ENCODE results near the gene FDXR. TPM values are rescaled to one million over a fixed set of nuclear protein-coding genes. Genes with fewer than 3 reads are reported as not detected.
A peak's percentile ranks its signal among the peaks of the same experiment; 100 is the strongest.

The FDXR gene
- total RNA-seq, 2 experiments from 2014 or later: 20.0 to 24.3 TPM

DNA sequence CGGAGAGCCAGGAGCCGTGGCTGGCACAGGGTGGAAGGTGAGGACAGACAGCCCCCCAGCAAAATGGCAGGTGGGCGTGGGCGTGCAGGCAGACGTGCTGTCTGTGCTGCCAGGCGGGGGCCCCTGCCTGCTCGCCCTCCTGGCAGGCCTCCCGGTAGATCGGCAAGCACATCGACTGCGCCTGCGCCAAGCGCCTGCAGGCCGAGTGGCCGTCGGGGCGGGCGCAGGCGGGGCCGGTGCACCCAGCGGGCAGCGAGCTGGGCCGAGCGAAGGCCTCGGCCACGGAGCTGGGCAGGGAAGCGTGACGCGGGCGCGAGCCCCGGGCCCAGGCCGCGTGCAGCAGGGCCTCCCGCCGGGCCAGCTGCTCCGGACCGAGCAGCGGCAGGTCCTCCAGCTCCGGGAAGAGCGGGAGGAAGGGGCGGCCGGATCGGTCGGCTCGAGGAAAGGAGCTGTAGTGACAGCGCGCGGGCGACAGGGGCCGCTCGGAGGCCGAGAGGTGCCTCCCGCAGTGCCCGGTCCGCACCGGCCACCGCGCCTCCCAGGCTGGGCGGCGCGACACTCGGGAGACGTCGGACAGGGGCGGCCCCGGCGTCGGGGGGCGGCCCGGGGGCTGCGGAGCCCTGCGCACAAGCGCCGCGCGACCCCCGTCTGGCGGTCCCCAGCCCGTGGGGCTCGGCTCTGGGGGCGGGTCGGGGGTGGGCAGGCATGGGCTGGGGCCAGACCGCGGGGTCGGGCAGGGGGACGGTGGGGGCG, 30.0 kb downstream of the FDXR start:
- peaks cover 14% of the 10 kb centered on the region for H3K27me3 Mint-ChIP-seq
- H3K4me3 Mint-ChIP-seq: no peak overlapping the region
- H3K27ac Mint-ChIP-seq: no peak overlapping the region
- DNase-seq (peak; percentile 35), ATAC-seq (peak; percentile 70)
- H3K36me3 Mint-ChIP-seq (ENCODE audit: low read depth): peaks cover 2% of the 10 kb centered on the region
- TF ChIP-seq, protein P1, sequence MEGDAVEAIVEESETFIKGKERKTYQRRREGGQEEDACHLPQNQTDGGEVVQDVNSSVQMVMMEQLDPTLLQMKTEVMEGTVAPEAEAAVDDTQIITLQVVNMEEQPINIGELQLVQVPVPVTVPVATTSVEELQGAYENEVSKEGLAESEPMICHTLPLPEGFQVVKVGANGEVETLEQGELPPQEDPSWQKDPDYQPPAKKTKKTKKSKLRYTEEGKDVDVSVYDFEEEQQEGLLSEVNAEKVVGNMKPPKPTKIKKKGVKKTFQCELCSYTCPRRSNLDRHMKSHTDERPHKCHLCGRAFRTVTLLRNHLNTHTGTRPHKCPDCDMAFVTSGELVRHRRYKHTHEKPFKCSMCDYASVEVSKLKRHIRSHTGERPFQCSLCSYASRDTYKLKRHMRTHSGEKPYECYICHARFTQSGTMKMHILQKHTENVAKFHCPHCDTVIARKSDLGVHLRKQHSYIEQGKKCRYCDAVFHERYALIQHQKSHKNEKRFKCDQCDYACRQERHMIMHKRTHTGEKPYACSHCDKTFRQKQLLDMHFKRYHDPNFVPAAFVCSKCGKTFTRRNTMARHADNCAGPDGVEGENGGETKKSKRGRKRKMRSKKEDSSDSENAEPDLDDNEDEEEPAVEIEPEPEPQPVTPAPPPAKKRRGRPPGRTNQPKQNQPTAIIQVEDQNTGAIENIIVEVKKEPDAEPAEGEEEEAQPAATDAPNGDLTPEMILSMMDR (IDR thresholded peaks at IDR 0.05): peak; percentile 54
- ChIA-PET POLR2A (interaction anchor here (1.1 kb wide), 1 partner anchor 9 kb away, joined by 3 read pairs; no protein-coding TSS in a partner anchor), CTCF (interaction anchor here (0.9 to 8.7 kb wide), 10 partner anchors 9 to 119 kb away, joined by 3 to 101 read pairs (median 4); partner anchors contain the start of genes FDXR and GRIN2C)
- peaks cover 20% of the 10 kb centered on the region for H3K4me1 Mint-ChIP-seq (ENCODE audit: low read depth)
- intact Hi-C loops (cut with micrococcal nuclease): no loop called here
- H3K9me3 Mint-ChIP-seq: no peaks in the 10 kb centered on the region

DNA sequence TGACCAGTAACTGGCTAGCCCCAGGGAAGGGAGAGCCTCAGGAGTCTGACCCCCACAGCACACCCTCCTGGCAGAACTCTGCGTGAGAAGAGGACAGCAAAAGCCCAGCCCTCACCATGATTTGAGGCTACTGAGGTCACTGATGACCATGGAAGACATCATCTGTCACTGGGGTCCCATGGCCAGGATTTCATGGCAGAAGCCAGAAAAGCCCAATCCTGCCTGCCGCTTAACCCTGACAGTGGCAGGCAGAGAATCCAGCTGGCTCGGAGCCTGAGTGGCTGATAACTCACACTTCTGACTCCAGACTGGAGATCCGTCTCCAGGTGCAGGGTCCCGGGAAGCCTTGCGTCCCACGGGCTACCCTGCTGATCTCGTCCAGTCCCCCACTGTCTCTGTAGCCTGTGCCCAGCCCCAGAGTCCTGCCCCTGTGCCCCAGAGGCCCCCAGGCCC, 30.6 kb downstream of the FDXR start:
- Mint-ChIP-seq H3K27ac (no peak overlapping the region), H3K9me3 (no peaks in the 10 kb centered on the region), H3K27me3 (peaks cover 14% of the 10 kb centered on the region), H3K4me1 (ENCODE audit: low read depth) (peaks cover 20% of the 10 kb centered on the region), H3K4me3 (no peak overlapping the region), H3K36me3 (ENCODE audit: low read depth) (peaks cover 2% of the 10 kb centered on the region)
- TF ChIP-seq, protein P1 (IDR thresholded peaks at IDR 0.05): no peak
- CTCF ChIA-PET: interaction anchor here (1.0 to 8.7 kb wide), 8 partner anchors 9 to 120 kb away, joined by 3 to 101 read pairs (median 6); partner anchors contain the start of genes FDXR and GRIN2C
- intact Hi-C loops (cut with micrococcal nuclease): no loop called here
- POLR2A ChIA-PET: interaction anchor here (1.1 kb wide), 1 partner anchor 10 kb away, joined by 3 read pairs; no protein-coding TSS in a partner anchor
- ATAC-seq (no peak), DNase-seq (no peak)

DNA sequence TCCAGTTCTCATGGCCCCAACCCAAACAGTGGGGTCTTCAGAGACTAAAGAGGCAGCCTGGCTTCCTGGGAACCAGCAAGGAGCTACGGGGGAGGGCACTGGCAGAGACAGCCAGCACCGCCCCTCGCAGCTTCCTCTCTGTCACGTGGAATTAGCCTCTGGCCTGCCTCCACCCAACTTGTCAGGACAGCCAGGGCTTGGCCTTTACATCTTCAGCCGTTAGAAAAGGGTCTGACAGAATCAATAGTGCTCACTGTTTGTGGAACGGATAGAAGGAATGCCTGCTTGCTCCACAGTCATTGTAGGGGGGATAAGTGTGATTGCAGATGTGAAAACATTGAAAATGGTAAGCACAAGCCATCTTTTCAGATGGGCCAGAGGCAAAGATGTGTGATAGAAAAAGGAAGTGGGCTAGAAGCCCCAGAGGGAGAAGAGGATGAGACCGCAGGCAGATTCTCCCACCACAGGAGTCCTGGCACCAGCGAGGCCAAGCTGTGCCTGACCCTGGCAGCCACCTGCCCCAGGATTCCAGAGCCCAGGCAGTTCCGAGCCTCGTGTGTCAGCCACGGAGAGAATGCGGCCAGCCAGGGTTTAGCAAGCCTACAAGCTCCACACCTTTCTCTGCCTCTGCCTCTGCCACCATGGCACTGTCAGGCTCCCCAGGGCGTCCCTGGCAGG, 31.7 kb downstream of the FDXR start:
- DNase-seq (no peak), ATAC-seq (no peak)
- peaks cover 7% of the 10 kb centered on the region for H3K36me3 Mint-ChIP-seq (ENCODE audit: low read depth)
- ChIA-PET CTCF (interaction anchor here (1.4 to 8.7 kb wide), 3 partner anchors 10 to 50 kb away, joined by 3 to 101 read pairs (median 29); partner anchors contain the start of gene GRIN2C), POLR2A (interaction anchor here (0.6 to 2.0 kb wide), 2 partner anchors 21 to 1931 kb away, joined by 3 to 5 read pairs; no protein-coding TSS in a partner anchor)
- H3K9me3 Mint-ChIP-seq: no peaks in the 10 kb centered on the region
- TF ChIP-seq, protein P1 (IDR thresholded peaks at IDR 0.05): no peak
- peaks cover 20% of the 10 kb centered on the region for H3K4me1 Mint-ChIP-seq (ENCODE audit: low read depth)
- H3K27me3 Mint-ChIP-seq: peaks cover 14% of the 10 kb centered on the region
- H3K27ac Mint-ChIP-seq: no peak overlapping the region
- H3K4me3 Mint-ChIP-seq: no peak overlapping the region
- intact Hi-C loops (cut with micrococcal nuclease): no loop called here

DNA sequence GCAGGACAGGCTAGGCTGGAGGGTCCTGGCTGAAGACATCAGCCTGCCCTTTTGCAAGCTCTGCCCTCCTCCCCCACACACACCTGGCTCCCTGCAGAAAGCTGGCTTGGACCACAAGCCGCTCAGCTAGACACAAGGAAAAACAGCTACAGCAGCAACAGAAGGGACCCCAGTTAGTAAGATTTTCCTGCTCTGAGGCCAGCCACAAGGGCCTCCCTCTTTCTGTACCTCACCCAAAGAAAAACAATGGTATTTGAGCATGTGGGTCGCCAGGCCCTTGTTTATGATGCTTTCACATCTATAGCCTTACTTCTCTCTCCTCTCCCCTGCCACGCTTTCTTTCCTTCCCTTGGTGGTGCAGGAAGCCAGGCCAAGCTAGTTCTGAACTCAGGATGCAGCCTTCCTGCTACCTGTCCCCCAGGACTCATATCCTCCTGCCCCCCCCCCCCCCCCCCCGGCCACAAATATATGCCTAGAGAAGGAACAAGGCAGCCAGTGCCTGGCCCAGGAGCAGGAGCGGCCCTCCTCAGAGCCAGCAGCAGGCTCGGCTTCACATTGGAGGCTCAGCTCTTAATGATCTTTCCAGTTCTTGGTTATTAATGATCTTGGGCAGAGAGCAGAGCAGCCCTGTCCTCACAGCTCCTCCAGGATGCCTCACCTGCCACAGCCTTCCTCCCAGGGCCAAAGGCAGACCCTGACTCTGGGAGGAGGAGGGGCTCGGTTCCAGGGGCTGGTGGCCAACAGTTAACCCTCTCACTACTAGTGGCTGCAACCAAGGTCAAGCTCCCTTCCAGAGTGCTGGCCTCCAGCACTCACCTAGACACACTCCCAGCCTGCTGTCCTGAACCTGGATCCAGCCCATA, 32.6 kb downstream of the FDXR start:
- TF ChIP-seq, protein P1 (IDR thresholded peaks at IDR 0.05): no peak
- Mint-ChIP-seq H3K27me3 (peaks cover 14% of the 10 kb centered on the region), H3K4me3 (no peak overlapping the region), H3K4me1 (ENCODE audit: low read depth) (peaks cover 20% of the 10 kb centered on the region), H3K36me3 (ENCODE audit: low read depth) (peaks cover 13% of the 10 kb centered on the region), H3K9me3 (no peaks in the 10 kb centered on the region), H3K27ac (no peak overlapping the region)
- ChIA-PET CTCF (interaction anchor here (0.6 to 8.7 kb wide), 5 partner anchors 11 to 404 kb away, joined by 3 to 101 read pairs (median 3); partner anchors contain the start of gene GRIN2C), POLR2A (interaction anchor here (0.6 to 2.0 kb wide), 4 partner anchors 22 to 253 kb away, joined by 3 to 5 read pairs (median 4); partner anchors contain the start of gene FDXR)
- intact Hi-C loops (cut with micrococcal nuclease): no loop called here
- peak; percentile 60 for ATAC-seq
- peak; percentile 52 for DNase-seq

Measured in activated CD8-positive, alpha-beta T cell treated with anti-CD3 and anti-CD28 coated beads for 36 hours (primary cell).